Adrenal gland (tissue), 5 donors: ENCODE measurements around the gene LCK.

Source experiments
- POLR2A ChIP-seq, 2 donors: fragments of 450-650 bp; IDR thresholded peaks; one replicate each; pipeline ENCODE4 v1.6.1; 2017; ENCODE audit warnings: antibody characterized with exemption in 2 of 2, mild to moderate bottlenecking in 2 of 2, moderate library complexity in 1 of 2
- TF ChIP-seq, protein P1 (sequence below), 6 experiments: fragments of 450-650 bp in 4 of 6; fragments of 200-600 bp in 2 of 6; sonication (generic) in 1 of 6; IDR thresholded peaks; 1 replicate in 5 of 6; 2 replicates in 1 of 6; pipeline versions ENCODE4 v1.5.1 to v1.8.0; 2016 to 2021; ENCODE audit warnings: antibody characterized with exemption in 6 of 6, mild to moderate bottlenecking in 2 of 6, moderate library complexity in 1 of 6
- donor health status: DM: no; HTN: no; CAD: no.

DNA sequence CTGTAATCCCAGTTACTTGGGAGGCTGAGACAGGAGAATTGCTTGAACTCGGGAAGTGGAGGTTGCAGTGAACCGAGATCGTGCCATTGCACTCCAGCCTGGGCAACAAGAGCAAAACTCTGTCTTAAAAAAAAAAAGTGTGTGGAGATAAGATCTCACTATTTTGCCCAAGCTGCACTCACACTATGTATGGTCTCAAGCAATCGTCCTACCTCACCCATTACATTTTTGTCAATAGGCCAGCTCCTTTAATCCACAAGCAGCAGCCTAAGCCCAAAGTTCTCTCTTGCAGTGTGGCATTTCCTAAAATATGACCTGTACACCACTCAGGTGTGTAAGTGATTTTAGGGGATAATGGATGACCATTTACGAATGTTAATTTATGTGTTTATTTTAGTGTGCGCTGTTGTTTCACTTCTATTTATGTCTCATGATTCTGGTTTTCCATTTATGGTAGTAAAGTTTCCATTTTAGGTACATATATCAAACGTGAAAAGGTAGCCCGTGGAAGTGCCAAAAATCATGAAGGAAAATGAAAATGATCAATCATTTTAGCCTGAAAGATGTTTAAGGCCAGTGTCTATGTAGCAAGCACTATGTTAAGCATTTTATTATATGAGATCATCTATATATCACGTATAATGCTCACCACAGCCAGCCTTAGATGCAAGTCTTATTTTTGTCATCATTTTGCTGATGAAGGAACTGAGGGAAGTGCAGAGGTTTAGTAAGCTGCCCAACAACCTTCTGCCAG, 5.6 kb downstream of the LCK start:
- TF ChIP-seq, protein P1, sequence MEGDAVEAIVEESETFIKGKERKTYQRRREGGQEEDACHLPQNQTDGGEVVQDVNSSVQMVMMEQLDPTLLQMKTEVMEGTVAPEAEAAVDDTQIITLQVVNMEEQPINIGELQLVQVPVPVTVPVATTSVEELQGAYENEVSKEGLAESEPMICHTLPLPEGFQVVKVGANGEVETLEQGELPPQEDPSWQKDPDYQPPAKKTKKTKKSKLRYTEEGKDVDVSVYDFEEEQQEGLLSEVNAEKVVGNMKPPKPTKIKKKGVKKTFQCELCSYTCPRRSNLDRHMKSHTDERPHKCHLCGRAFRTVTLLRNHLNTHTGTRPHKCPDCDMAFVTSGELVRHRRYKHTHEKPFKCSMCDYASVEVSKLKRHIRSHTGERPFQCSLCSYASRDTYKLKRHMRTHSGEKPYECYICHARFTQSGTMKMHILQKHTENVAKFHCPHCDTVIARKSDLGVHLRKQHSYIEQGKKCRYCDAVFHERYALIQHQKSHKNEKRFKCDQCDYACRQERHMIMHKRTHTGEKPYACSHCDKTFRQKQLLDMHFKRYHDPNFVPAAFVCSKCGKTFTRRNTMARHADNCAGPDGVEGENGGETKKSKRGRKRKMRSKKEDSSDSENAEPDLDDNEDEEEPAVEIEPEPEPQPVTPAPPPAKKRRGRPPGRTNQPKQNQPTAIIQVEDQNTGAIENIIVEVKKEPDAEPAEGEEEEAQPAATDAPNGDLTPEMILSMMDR (IDR thresholded peaks at IDR 0.05), result no peak
- TF ChIP-seq POLR2A (IDR thresholded peaks at IDR 0.05), result no peak
